ENCODE measurements around the gene NINJ1. TPM values are rescaled to one million over a fixed set of nuclear protein-coding genes. Genes with fewer than 3 reads are reported as not detected.
A peak's percentile ranks its signal among the peaks of the same experiment; 100 is the strongest.
"Not testable (repeated sequence)": the region's sequence is repeated elsewhere in the genome, so short reads cannot be mapped to it uniquely, and the experiment has no call there.

The NINJ1 gene
- total and polyA plus RNA-seq, 5 donors from 2014 or later: 68.5 to 144 (median 75.4) TPM

DNA sequence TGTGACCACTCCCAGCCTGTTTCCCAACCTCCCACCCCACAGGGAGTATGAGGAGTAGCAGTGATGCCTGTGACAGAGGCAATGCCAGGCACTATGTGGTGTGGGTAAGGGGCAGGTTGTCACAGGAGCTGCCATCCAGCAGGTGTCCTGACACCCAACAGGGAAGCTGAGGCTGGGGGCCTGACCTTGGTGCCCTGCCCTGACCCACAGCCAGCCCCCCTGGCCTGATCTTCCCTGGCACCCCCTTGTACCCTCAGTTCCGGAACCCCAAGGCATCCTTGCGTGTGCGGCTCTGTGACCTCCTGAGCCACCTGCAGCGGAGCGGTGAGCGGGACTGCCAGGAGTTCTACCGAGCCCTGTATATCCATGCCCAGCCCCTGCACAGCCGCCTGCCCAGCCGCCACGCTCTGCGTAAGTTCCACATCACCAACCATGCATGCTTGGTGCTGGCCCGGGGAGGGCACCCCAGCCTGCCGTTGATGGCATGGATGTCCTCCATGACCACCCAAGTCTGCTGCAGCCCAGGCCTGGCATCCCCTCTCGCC lies 23.7 kb downstream of the NINJ1 start:
- no peaks in the 10 kb centered on the region for H3K27me3 ChIP-seq (ENCODE audit: control insufficient read depth, insufficient read depth, low read length)
- ATAC-seq (ENCODE audit: low read depth in 2 of 2) (no peak), DNase-seq (no peak)
- peaks cover 22% of the 10 kb centered on the region for H3K36me3 Mint-ChIP-seq
- H3K27ac Mint-ChIP-seq: no peak overlapping the region
- peaks cover 16 to 46% (median 31%) of the 10 kb centered on the region in 4 donors for H3K4me1 Mint-ChIP-seq
- H3K4me3 ChIP-seq (ENCODE audit: low read depth, low read length): no peak overlapping the region
- H3K9me3 Mint-ChIP-seq: peaks cover 0 to 6% (median 0%) of the 10 kb centered on the region in 7 donors
- H3K27ac ChIP-seq (ENCODE audit: insufficient read depth, low read length, poor library complexity, severe bottlenecking): no peak overlapping the region
- H3K4me3 Mint-ChIP-seq: no peak overlapping the region
- peaks cover 37% of the 10 kb centered on the region for H3K36me3 ChIP-seq (ENCODE audit: control insufficient read depth, insufficient read depth, low read length)
- peaks cover 42% of the 10 kb centered on the region for H3K4me1 ChIP-seq (ENCODE audit: control insufficient read depth, insufficient read depth, low read length, poor library complexity, severe bottlenecking)
- no peaks in the 10 kb centered on the region for H3K27me3 Mint-ChIP-seq
- no peaks in the 10 kb centered on the region for H3K9me3 ChIP-seq (ENCODE audit: control insufficient read depth in 2 of 2, low read length in 2 of 2)

- ATAC-seq (ENCODE audit: low read depth in 2 of 2) (peak; percentile 77 to 82), DNase-seq (peak in 1 of 3 donors; percentile 80)
- H3K4me1 ChIP-seq (ENCODE audit: control insufficient read depth, insufficient read depth, low read length, poor library complexity, severe bottlenecking): peaks cover 39% of the 10 kb centered on the region
- H3K36me3 Mint-ChIP-seq: peaks cover 34% of the 10 kb centered on the region
- H3K9me3 Mint-ChIP-seq: peaks cover 0 to 12% (median 7%) of the 10 kb centered on the region in 7 donors
- H3K27ac ChIP-seq (ENCODE audit: insufficient read depth, low read length, poor library complexity, severe bottlenecking): peak overlapping the region; percentile 53
- H3K27me3 Mint-ChIP-seq: no peaks in the 10 kb centered on the region
- peaks cover 8 to 9% of the 10 kb centered on the region in 2 experiments for H3K9me3 ChIP-seq (ENCODE audit: control insufficient read depth in 2 of 2, low read length in 2 of 2)
- H3K27ac Mint-ChIP-seq: peak overlapping the region; percentile 83 to 91 (median 91)
- H3K4me3 ChIP-seq (ENCODE audit: low read depth, low read length): no peak overlapping the region
- H3K4me1 Mint-ChIP-seq: peaks cover 29 to 57% (median 41%) of the 10 kb centered on the region in 4 donors
- peak overlapping the region in 2 of 4 donors; percentile 79 to 80 for H3K4me3 Mint-ChIP-seq
- peaks cover 43% of the 10 kb centered on the region for H3K36me3 ChIP-seq (ENCODE audit: control insufficient read depth, insufficient read depth, low read length)
- no peaks in the 10 kb centered on the region for H3K27me3 ChIP-seq (ENCODE audit: control insufficient read depth, insufficient read depth, low read length)
Observed at GRCh38 chr9:93108291-93109041, 25.6 kb downstream of the NINJ1 start.

DNA sequence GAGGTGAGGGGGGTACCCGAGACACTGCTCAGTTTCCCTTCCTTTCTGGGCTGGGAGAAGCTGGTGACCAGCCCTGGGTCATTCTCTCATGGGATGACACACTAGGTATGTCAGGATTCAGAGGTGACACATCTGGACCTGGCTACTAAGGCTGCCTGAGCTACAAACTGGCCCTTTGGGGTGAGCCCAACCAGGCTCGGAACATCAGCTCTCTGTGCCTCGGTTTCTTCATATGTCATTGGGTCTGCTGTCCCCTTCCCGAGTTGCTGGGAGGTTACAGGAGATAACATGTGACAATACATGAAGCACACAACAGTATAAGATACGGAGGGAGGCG lies 26.3 kb downstream of the NINJ1 start:
- Histone ChIP-seq H3K27ac (ENCODE audit: insufficient read depth, low read length, poor library complexity, severe bottlenecking) (peak overlapping the region; percentile 53), H3K4me3 (ENCODE audit: low read depth, low read length) (no peak overlapping the region), H3K36me3 (ENCODE audit: control insufficient read depth, insufficient read depth, low read length) (peaks cover 37% of the 10 kb centered on the region), H3K9me3 (ENCODE audit: control insufficient read depth in 2 of 2, low read length in 2 of 2) (peaks cover 8 to 10% of the 10 kb centered on the region in 2 experiments), H3K4me1 (ENCODE audit: control insufficient read depth, insufficient read depth, low read length, poor library complexity, severe bottlenecking) (peaks cover 42% of the 10 kb centered on the region), H3K27me3 (ENCODE audit: control insufficient read depth, insufficient read depth, low read length) (no peaks in the 10 kb centered on the region)
- Mint-ChIP-seq H3K27me3 (no peaks in the 10 kb centered on the region), H3K36me3 (peaks cover 35% of the 10 kb centered on the region), H3K4me1 (peaks cover 34 to 64% (median 47%) of the 10 kb centered on the region in 4 donors), H3K9me3 (peaks cover 0 to 13% (median 7%) of the 10 kb centered on the region in 7 donors), H3K27ac (peak overlapping the region; percentile 69 to 91 (median 81)), H3K4me3 (peak overlapping the region in 2 of 4 donors; percentile 19 to 38)
- ATAC-seq (ENCODE audit: low read depth in 2 of 2) (no peak), DNase-seq (no peak)

DNA sequence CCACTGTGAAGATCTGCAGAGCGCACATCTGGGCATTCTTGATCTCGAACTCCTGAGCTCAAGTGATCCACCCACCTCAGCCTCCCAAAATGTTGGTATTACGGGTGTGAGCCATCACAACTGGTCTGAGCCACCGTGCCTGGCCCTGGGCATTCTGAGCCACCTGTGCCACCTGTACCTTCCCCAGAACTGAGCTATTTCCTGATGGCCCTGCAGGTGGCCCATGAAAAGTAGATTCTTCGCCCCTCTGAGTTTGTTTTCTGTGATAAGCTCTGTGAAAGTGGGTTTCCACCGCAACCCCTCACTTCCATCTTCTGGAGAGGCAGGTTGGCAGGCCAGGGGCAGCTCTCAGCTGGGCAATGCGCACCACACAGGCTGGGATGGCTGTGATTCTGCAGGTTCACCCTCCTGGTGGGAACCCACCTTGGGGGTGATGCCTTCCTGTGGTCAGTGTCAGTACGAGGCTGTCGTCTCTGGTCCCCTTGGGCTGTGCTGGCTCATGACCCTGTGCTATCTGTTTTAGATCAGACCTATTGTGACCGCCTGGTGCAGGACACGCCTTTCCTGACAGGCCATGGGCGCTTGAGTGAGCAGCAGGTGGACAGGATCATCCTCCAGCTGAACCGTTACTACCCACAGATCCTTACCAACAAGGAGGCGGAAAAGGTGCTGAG lies 26.8 kb downstream of the NINJ1 start:
- peaks cover 39 to 69% (median 52%) of the 10 kb centered on the region in 4 donors for H3K4me1 Mint-ChIP-seq
- DNase-seq: no peak
- peaks cover 35% of the 10 kb centered on the region for H3K36me3 Mint-ChIP-seq
- peak overlapping the region in 1 of 4 donors; percentile 38 for H3K4me3 Mint-ChIP-seq
- no peaks in the 10 kb centered on the region for H3K27me3 Mint-ChIP-seq
- H3K27ac Mint-ChIP-seq: peak overlapping the region in 2 of 3 donors; percentile 69 to 81
- Histone ChIP-seq H3K4me1 (ENCODE audit: control insufficient read depth, insufficient read depth, low read length, poor library complexity, severe bottlenecking) (peaks cover 42% of the 10 kb centered on the region), H3K27ac (ENCODE audit: insufficient read depth, low read length, poor library complexity, severe bottlenecking) (no peak overlapping the region), H3K27me3 (ENCODE audit: control insufficient read depth, insufficient read depth, low read length) (no peaks in the 10 kb centered on the region), H3K4me3 (ENCODE audit: low read depth, low read length) (no peak overlapping the region), H3K9me3 (ENCODE audit: control insufficient read depth in 2 of 2, low read length in 2 of 2) (peaks cover 8 to 10% of the 10 kb centered on the region in 2 experiments), H3K36me3 (ENCODE audit: control insufficient read depth, insufficient read depth, low read length) (peaks cover 36% of the 10 kb centered on the region)
- ATAC-seq (ENCODE audit: low read depth in 2 of 2): no peak
- peaks cover 0 to 13% (median 7%) of the 10 kb centered on the region in 7 donors for H3K9me3 Mint-ChIP-seq

DNA sequence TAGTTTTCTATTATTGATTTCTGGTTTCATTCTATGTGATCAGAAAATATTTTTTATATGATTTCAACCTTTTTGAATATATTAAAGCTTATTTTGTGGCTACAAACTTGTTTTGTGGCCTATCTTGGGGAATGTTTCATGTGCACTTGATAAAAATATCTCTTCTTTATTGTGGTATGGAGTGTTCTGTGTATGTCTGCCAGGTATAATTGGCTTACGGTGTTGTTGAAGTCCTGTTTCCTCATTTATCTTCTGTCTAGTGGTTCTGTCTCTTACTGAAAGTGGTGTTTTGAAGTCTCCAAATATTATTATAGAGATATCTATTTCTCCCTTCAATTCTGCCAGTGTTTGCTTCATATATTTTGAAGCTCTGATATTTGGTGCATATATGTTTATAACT lies 28.4 kb downstream of the NINJ1 start:
- DNase-seq: no peak
- peaks cover 8 to 10% of the 10 kb centered on the region in 2 experiments for H3K9me3 ChIP-seq (ENCODE audit: control insufficient read depth in 2 of 2, low read length in 2 of 2)
- Mint-ChIP-seq H3K4me1 (peaks cover 43 to 81% (median 60%) of the 10 kb centered on the region in 4 donors), H3K27me3 (no peaks in the 10 kb centered on the region), H3K9me3 (peaks cover 0 to 13% (median 7%) of the 10 kb centered on the region in 7 donors), H3K36me3 (peaks cover 32% of the 10 kb centered on the region), H3K4me3 (peak overlapping the region; percentile 17 to 71 (median 57)), H3K27ac (peak overlapping the region; percentile 18 to 56 (median 18))
- H3K4me1 ChIP-seq (ENCODE audit: control insufficient read depth, insufficient read depth, low read length, poor library complexity, severe bottlenecking): peaks cover 46% of the 10 kb centered on the region
- no peaks in the 10 kb centered on the region for H3K27me3 ChIP-seq (ENCODE audit: control insufficient read depth, insufficient read depth, low read length)
- no peak for ATAC-seq (ENCODE audit: low read depth in 2 of 2)
- peak overlapping the region; percentile 26 for H3K4me3 ChIP-seq (ENCODE audit: low read depth, low read length)
- H3K27ac ChIP-seq (ENCODE audit: insufficient read depth, low read length, poor library complexity, severe bottlenecking): no peak overlapping the region
- H3K36me3 ChIP-seq (ENCODE audit: control insufficient read depth, insufficient read depth, low read length): peaks cover 22% of the 10 kb centered on the region

- Mint-ChIP-seq H3K9me3 (peaks cover 0 to 13% (median 7%) of the 10 kb centered on the region in 7 donors), H3K36me3 (peaks cover 26% of the 10 kb centered on the region), H3K4me3 (peak overlapping the region in 1 of 4 donors; percentile 90), H3K27ac (peak overlapping the region in 2 of 3 donors; percentile 25 to 84), H3K4me1 (peaks cover 38 to 85% (median 62%) of the 10 kb centered on the region in 4 donors)
- DNase-seq; H3K27me3 ChIP-seq (ENCODE audit: control insufficient read depth, insufficient read depth, low read length); ATAC-seq (ENCODE audit: low read depth in 2 of 2); H3K27me3 Mint-ChIP-seq; H3K27ac ChIP-seq (ENCODE audit: insufficient read depth, low read length, poor library complexity, severe bottlenecking); H3K4me3 ChIP-seq (ENCODE audit: low read depth, low read length): not testable (repeated sequence)
- H3K36me3 ChIP-seq (ENCODE audit: control insufficient read depth, insufficient read depth, low read length): peaks cover 12% of the 10 kb centered on the region
- H3K4me1 ChIP-seq (ENCODE audit: control insufficient read depth, insufficient read depth, low read length, poor library complexity, severe bottlenecking): peaks cover 55% of the 10 kb centered on the region
- peaks cover 8 to 10% of the 10 kb centered on the region in 2 experiments for H3K9me3 ChIP-seq (ENCODE audit: control insufficient read depth in 2 of 2, low read length in 2 of 2)
Observed at GRCh38 chr9:93101086-93101485, 33.0 kb downstream of the NINJ1 start.

GRCh38 chr9:93100276-93100636 lies 33.8 kb downstream of the NINJ1 start:
- peaks cover 20% of the 10 kb centered on the region for H3K36me3 Mint-ChIP-seq
- Histone ChIP-seq H3K27me3 (ENCODE audit: control insufficient read depth, insufficient read depth, low read length) (no peaks in the 10 kb centered on the region), H3K4me3 (ENCODE audit: low read depth, low read length) (no peak overlapping the region), H3K27ac (ENCODE audit: insufficient read depth, low read length, poor library complexity, severe bottlenecking) (no peak overlapping the region), H3K36me3 (ENCODE audit: control insufficient read depth, insufficient read depth, low read length) (peaks cover 12% of the 10 kb centered on the region), H3K4me1 (ENCODE audit: control insufficient read depth, insufficient read depth, low read length, poor library complexity, severe bottlenecking) (peaks cover 47% of the 10 kb centered on the region), H3K9me3 (ENCODE audit: control insufficient read depth in 2 of 2, low read length in 2 of 2) (peaks cover 8 to 10% of the 10 kb centered on the region in 2 experiments)
- H3K9me3 Mint-ChIP-seq: peaks cover 0 to 13% (median 3%) of the 10 kb centered on the region in 7 donors
- no peak for ATAC-seq (ENCODE audit: low read depth in 2 of 2)
- no peaks in the 10 kb centered on the region for H3K27me3 Mint-ChIP-seq
- peak overlapping the region in 3 of 4 donors; percentile 39 to 90 (median 59) for H3K4me3 Mint-ChIP-seq
- peak overlapping the region in 2 of 3 donors; percentile 25 to 63 for H3K27ac Mint-ChIP-seq
- no peak for DNase-seq
- H3K4me1 Mint-ChIP-seq: peaks cover 31 to 77% (median 56%) of the 10 kb centered on the region in 4 donors
